CD8-positive, alpha-beta memory T cell (primary cell): ENCODE data around the gene VTI1A. TPM values are rescaled to one million over a fixed set of nuclear protein-coding genes. Genes with fewer than 3 reads are reported as not detected.

ENCODE experiments used
- CTCF ChIA-PET: fragments of 350-600 bp; sonication (Branson Sonifier 250); formaldehyde crosslinking; loops from one replicate; lab custom pipeline; 2021; ENCODE audit warnings: antibody characterized with exemption; lab: Charles Lee
- POLR2A ChIA-PET: fragments of 350-600 bp; sonication (Branson Sonifier 250); formaldehyde crosslinking; loops from one replicate; lab custom pipeline; 2021; ENCODE audit warnings: antibody characterized with exemption; lab: Charles Lee
- DNase-seq, 5 donors: peaks; one replicate each; pipeline versions ENCODE4 v3.0.0 to v3.0.0-alpha.2; 2020 to 2022; ENCODE audit warnings: mixed read lengths in 1 of 5
- H3K27ac ChIP-seq: one replicate; pipeline ENCODE4 v1.7.0; 2013; ENCODE audit warnings: low read depth, mild to moderate bottlenecking, low read length, moderate library complexity
- H3K27me3 ChIP-seq: 2 replicates; pipeline ENCODE4 v1.7.0; 2013; ENCODE audit warnings: low read length, mild to moderate bottlenecking; ENCODE audit not compliant: insufficient read depth, poor library complexity, severe bottlenecking
- H3K36me3 ChIP-seq: 2 replicates; pipeline ENCODE4 v1.7.0; 2013; ENCODE audit warnings: mild to moderate bottlenecking, low read length, moderate library complexity; ENCODE audit not compliant: insufficient read depth
- H3K4me1 ChIP-seq: 2 replicates; pipeline ENCODE4 v1.7.0; 2013; ENCODE audit warnings: mild to moderate bottlenecking, low read length, moderate library complexity; ENCODE audit not compliant: insufficient read depth
- H3K4me3 ChIP-seq: 2 replicates; pipeline ENCODE4 v1.7.0; 2013; ENCODE audit warnings: mild to moderate bottlenecking, low read length
- H3K9me3 ChIP-seq: 2 replicates; pipeline ENCODE4 v1.7.0; 2013; ENCODE audit warnings: mild to moderate bottlenecking, low read length
- H3K27ac Mint-ChIP-seq, 8 donors: one replicate each; pipeline ENCODE4 v1.8.0; 2020 to 2021; ENCODE audit warnings: mixed read lengths in 8 of 8, mild to moderate bottlenecking in 6 of 8, inconsistent platforms in 3 of 8, moderate library complexity in 3 of 8
- H3K27me3 Mint-ChIP-seq, 2 donors: one replicate each; pipeline ENCODE4 v1.8.0; 2020 to 2021; ENCODE audit warnings: mixed read lengths in 2 of 2, mild to moderate bottlenecking in 1 of 2, moderate library complexity in 1 of 2
- H3K36me3 Mint-ChIP-seq, 3 donors: one replicate each; pipeline ENCODE4 v1.8.0; 2020 to 2021; ENCODE audit warnings: mixed read lengths in 3 of 3, inconsistent platforms in 1 of 3, mild to moderate bottlenecking in 1 of 3
- H3K4me1 Mint-ChIP-seq, 3 donors: one replicate each; pipeline ENCODE4 v1.8.0; 2020 to 2021; ENCODE audit warnings: mixed read lengths in 3 of 3, inconsistent platforms in 1 of 3, mild to moderate bottlenecking in 1 of 3
- H3K4me3 Mint-ChIP-seq, 7 donors: one replicate each; pipeline ENCODE4 v1.8.0; 2020 to 2021; ENCODE audit warnings: mixed read lengths in 7 of 7, mild to moderate bottlenecking in 6 of 7, moderate library complexity in 4 of 7, inconsistent platforms in 2 of 7
- H3K9me3 Mint-ChIP-seq, 5 donors: one replicate each; pipeline ENCODE4 v1.8.0; 2020 to 2022; ENCODE audit warnings: mixed read lengths in 5 of 5, mild to moderate bottlenecking in 3 of 5, moderate library complexity in 2 of 5, inconsistent platforms in 1 of 5
- polyA plus RNA-seq: library from polyadenylated mRNA; unstranded; fragments of 300-500 nt; fragmentation: Illumina TruSeq; gene quantifications from one replicate; pipeline ENCODE4 v1.2.3, GENCODE V29; 2021
- total RNA-seq, 2 experiments: library from RNA; stranded (reverse); gene quantifications; one replicate each; pipeline ENCODE4 v1.2.3, GENCODE V29; 2021

Gene VTI1A
- total and polyA plus RNA-seq, 3 experiments from 2014 or later: 28.1 to 40.1 (median 38.2) TPM

DNA sequence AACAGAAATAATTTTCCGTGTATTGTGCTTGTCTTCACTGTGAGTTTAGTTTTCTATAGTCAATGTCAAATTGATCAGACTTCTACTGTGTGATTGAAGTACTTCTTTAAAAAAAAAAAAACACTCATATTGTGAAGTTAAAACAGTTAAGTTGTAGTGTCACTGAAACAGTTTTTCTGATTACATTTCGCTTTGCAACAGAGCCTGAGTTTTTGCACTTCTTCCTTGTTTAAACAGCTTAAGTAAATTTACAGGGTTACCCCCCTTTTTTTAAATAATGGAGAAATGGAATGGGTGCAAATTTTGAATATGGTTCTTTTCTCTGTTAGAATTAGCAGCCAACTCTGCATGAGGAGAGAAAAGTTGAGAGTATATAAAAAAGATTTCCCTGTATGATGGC lies 117.3 kb downstream of the VTI1A start:
- POLR2A ChIA-PET: no interaction called here
- Histone ChIP-seq H3K4me3 (no peak overlapping the region), H3K27me3 (no peaks in the 10 kb centered on the region), H3K4me1 (no peaks in the 10 kb centered on the region), H3K27ac (no peak overlapping the region), H3K36me3 (no peaks in the 10 kb centered on the region), H3K9me3 (no peaks in the 10 kb centered on the region)
- H3K36me3 Mint-ChIP-seq: peaks cover 0 to 3% (median 0%) of the 10 kb centered on the region in 3 donors
- H3K27me3 Mint-ChIP-seq: no peaks in the 10 kb centered on the region
- H3K27ac Mint-ChIP-seq: no peak overlapping the region
- H3K4me3 Mint-ChIP-seq: no peak overlapping the region
- CTCF ChIA-PET: no interaction called here
- DNase-seq: no peak
- H3K4me1 Mint-ChIP-seq: peaks cover 3% of the 10 kb centered on the region in 3 donors
- no peaks in the 10 kb centered on the region for H3K9me3 Mint-ChIP-seq

DNA sequence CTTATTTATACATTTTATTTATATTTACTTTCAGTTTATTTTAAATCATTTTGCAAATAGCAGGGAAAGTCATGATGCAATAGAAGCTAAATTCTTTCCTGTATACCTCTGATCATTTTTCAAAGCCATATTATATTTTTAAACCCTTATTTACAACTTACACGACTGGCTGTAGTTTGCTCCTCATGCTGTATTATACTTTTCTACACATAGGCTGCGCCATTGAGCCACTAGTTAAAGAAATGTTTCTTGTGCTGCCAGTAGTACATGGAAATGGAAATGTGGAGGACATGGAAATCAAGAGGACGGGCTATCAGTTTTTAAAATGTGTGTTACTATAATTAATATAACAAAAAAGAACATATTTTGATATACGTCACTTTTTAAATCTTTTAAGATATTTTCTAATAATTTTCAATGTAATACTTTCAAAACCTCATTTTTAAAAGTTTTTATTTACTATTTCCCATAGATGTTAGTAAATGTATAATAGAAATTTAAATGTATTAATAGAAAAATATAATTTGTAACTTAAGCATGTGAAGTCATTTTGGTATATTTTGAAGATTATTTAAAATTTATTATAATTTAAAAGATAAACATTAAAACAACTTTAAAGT lies 118.5 kb downstream of the VTI1A start:
- Histone ChIP-seq H3K4me3 (no peak overlapping the region), H3K27ac (no peak overlapping the region), H3K36me3 (no peaks in the 10 kb centered on the region), H3K4me1 (no peaks in the 10 kb centered on the region), H3K9me3 (no peaks in the 10 kb centered on the region), H3K27me3 (no peaks in the 10 kb centered on the region)
- H3K27ac Mint-ChIP-seq: no peak overlapping the region
- H3K4me1 Mint-ChIP-seq: no peaks in the 10 kb centered on the region
- H3K36me3 Mint-ChIP-seq: no peaks in the 10 kb centered on the region
- H3K27me3 Mint-ChIP-seq: no peaks in the 10 kb centered on the region
- CTCF ChIA-PET: no interaction called here
- no peak overlapping the region for H3K4me3 Mint-ChIP-seq
- no peaks in the 10 kb centered on the region for H3K9me3 Mint-ChIP-seq
- POLR2A ChIA-PET: no interaction called here
- DNase-seq: peak in 1 of 5 donors; percentile 1

GRCh38 chr10:112570585-112570984 lies 123.6 kb downstream of the VTI1A start:
- CTCF ChIA-PET: no interaction called here
- POLR2A ChIA-PET: no interaction called here
- no peaks in the 10 kb centered on the region for H3K4me1 Mint-ChIP-seq

GRCh38 chr10:112579578-112579977 lies 132.6 kb downstream of the VTI1A start:
- no peaks in the 10 kb centered on the region for H3K4me1 ChIP-seq
- ChIA-PET CTCF (no interaction called here), POLR2A (no interaction called here)
- Mint-ChIP-seq H3K36me3 (peaks cover 0 to 27% (median 15%) of the 10 kb centered on the region in 3 donors), H3K4me3 (no peak overlapping the region), H3K27ac (no peak overlapping the region), H3K9me3 (no peaks in the 10 kb centered on the region), H3K4me1 (no peaks in the 10 kb centered on the region), H3K27me3 (no peaks in the 10 kb centered on the region)
- no peak overlapping the region for H3K27ac ChIP-seq
- no peak for DNase-seq
- no peaks in the 10 kb centered on the region for H3K27me3 ChIP-seq
- H3K36me3 ChIP-seq: no peaks in the 10 kb centered on the region
- no peak overlapping the region for H3K4me3 ChIP-seq
- H3K9me3 ChIP-seq: no peaks in the 10 kb centered on the region

More at GRCh38 chr10:112570585-112570984, 123.6 kb downstream of the VTI1A start:
- H3K4me1 ChIP-seq: no peaks in the 10 kb centered on the region
- Mint-ChIP-seq H3K9me3 (no peaks in the 10 kb centered on the region), H3K27ac (no peak overlapping the region), H3K36me3 (peaks cover 2 to 6% (median 3%) of the 10 kb centered on the region in 3 donors), H3K4me3 (no peak overlapping the region), H3K27me3 (no peaks in the 10 kb centered on the region)
- no peak overlapping the region for H3K27ac ChIP-seq
- DNase-seq: no peak
- no peaks in the 10 kb centered on the region for H3K27me3 ChIP-seq
- no peaks in the 10 kb centered on the region for H3K36me3 ChIP-seq
- no peak overlapping the region for H3K4me3 ChIP-seq
- H3K9me3 ChIP-seq: no peaks in the 10 kb centered on the region

- no peak overlapping the region for H3K27ac Mint-ChIP-seq
- CTCF ChIA-PET: no interaction called here
Measured at GRCh38 chr10:112580267-112580666, 133.3 kb downstream of the VTI1A start.

DNA sequence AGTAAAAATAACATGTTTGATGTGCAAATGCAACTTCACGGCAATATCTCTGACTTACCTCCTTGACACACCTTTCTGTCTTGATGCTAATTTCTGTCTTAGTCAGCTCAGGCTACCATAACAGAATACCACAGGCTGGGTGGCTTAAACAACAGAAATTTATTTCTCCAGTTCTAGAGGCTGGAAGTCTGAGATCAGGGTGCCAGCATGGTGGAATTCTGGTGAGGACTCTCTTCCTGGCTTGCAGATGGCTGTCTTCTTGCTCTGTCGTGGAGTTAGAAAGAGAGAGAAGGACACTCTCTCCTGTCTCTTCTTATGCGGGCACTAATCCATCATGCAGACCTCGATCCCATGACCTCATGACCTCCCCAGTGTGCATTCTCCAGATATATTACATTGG lies 134.9 kb downstream of the VTI1A start:
- H3K9me3 Mint-ChIP-seq: no peaks in the 10 kb centered on the region
- Histone ChIP-seq H3K4me1 (no peaks in the 10 kb centered on the region), H3K27ac (no peak overlapping the region), H3K36me3 (no peaks in the 10 kb centered on the region), H3K4me3 (no peak overlapping the region), H3K9me3 (no peaks in the 10 kb centered on the region), H3K27me3 (no peaks in the 10 kb centered on the region)
- H3K27ac Mint-ChIP-seq: no peak overlapping the region
- no peak for DNase-seq
- ChIA-PET CTCF (no interaction called here), POLR2A (no interaction called here)
- H3K27me3 Mint-ChIP-seq: no peaks in the 10 kb centered on the region
- no peaks in the 10 kb centered on the region for H3K4me1 Mint-ChIP-seq
- peaks cover 0 to 36% (median 18%) of the 10 kb centered on the region in 3 donors for H3K36me3 Mint-ChIP-seq
- no peak overlapping the region for H3K4me3 Mint-ChIP-seq

More at GRCh38 chr10:112580267-112580666, 133.3 kb downstream of the VTI1A start:
- no peak for DNase-seq
- no peaks in the 10 kb centered on the region for H3K36me3 ChIP-seq
- POLR2A ChIA-PET: no interaction called here
- no peaks in the 10 kb centered on the region for H3K4me1 ChIP-seq
- Mint-ChIP-seq H3K4me1 (no peaks in the 10 kb centered on the region), H3K4me3 (no peak overlapping the region), H3K9me3 (no peaks in the 10 kb centered on the region), H3K27me3 (no peaks in the 10 kb centered on the region), H3K36me3 (peaks cover 0 to 33% (median 16%) of the 10 kb centered on the region in 3 donors)
- H3K4me3 ChIP-seq: no peak overlapping the region
- H3K27me3 ChIP-seq: no peaks in the 10 kb centered on the region
- H3K27ac ChIP-seq: no peak overlapping the region
- no peaks in the 10 kb centered on the region for H3K9me3 ChIP-seq

GRCh38 chr10:112583236-112583939 lies 136.4 kb downstream of the VTI1A start:
- CTCF ChIA-PET: interaction anchor here (0.6 kb wide), 1 partner anchor 114 kb away, joined by 3 read pairs; no protein-coding TSS in a partner anchor
- Histone ChIP-seq H3K27ac (no peak overlapping the region), H3K4me3 (no peak overlapping the region), H3K4me1 (no peaks in the 10 kb centered on the region), H3K9me3 (no peaks in the 10 kb centered on the region), H3K27me3 (no peaks in the 10 kb centered on the region), H3K36me3 (no peaks in the 10 kb centered on the region)
- H3K27ac Mint-ChIP-seq: no peak overlapping the region
- peaks cover 0 to 29% (median 13%) of the 10 kb centered on the region in 3 donors for H3K36me3 Mint-ChIP-seq
- no peaks in the 10 kb centered on the region for H3K9me3 Mint-ChIP-seq
- H3K4me1 Mint-ChIP-seq: no peaks in the 10 kb centered on the region
- H3K4me3 Mint-ChIP-seq: no peak overlapping the region
- POLR2A ChIA-PET: no interaction called here
- DNase-seq: no peak
- H3K27me3 Mint-ChIP-seq: no peaks in the 10 kb centered on the region

DNA sequence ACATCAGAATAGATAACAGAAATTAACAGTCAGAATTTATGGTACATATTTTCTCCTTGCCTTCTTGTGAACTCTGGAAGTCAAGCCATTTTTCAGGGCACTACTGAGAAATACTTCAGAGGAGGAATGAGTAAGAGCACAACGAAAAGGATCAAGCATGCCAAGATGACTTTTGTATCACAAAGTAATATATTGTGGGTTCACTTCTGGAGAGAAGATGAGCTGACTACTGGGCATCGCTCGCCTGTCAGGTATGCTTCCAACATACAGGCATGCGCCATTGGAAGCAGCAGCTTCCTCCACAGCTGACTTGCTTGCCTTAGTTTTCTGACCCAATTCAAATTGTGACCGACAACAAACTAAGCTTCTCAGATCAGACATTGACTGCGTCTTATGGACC lies 137.3 kb downstream of the VTI1A start:
- Mint-ChIP-seq H3K4me3 (no peak overlapping the region), H3K36me3 (peaks cover 0 to 27% (median 14%) of the 10 kb centered on the region in 3 donors), H3K9me3 (no peaks in the 10 kb centered on the region), H3K4me1 (no peaks in the 10 kb centered on the region), H3K27me3 (no peaks in the 10 kb centered on the region), H3K27ac (no peak overlapping the region)
- ChIA-PET POLR2A (no interaction called here), CTCF (no interaction called here)
- Histone ChIP-seq H3K9me3 (no peaks in the 10 kb centered on the region), H3K27ac (no peak overlapping the region), H3K27me3 (no peaks in the 10 kb centered on the region), H3K4me1 (no peaks in the 10 kb centered on the region), H3K4me3 (no peak overlapping the region), H3K36me3 (no peaks in the 10 kb centered on the region)
- no peak for DNase-seq
